RPMI8226 (cell line): Measurements from ENCODE around the gene RFX1.
"Not testable (repeated sequence)": the region's sequence is repeated elsewhere in the genome, so short reads cannot be mapped to it uniquely, and the experiment has no call there.

ENCODE experiments used
- DNase-seq: peaks from one replicate; pipeline ENCODE4 v3.0.0-alpha.2; 2015

Gene RFX1

DNA sequence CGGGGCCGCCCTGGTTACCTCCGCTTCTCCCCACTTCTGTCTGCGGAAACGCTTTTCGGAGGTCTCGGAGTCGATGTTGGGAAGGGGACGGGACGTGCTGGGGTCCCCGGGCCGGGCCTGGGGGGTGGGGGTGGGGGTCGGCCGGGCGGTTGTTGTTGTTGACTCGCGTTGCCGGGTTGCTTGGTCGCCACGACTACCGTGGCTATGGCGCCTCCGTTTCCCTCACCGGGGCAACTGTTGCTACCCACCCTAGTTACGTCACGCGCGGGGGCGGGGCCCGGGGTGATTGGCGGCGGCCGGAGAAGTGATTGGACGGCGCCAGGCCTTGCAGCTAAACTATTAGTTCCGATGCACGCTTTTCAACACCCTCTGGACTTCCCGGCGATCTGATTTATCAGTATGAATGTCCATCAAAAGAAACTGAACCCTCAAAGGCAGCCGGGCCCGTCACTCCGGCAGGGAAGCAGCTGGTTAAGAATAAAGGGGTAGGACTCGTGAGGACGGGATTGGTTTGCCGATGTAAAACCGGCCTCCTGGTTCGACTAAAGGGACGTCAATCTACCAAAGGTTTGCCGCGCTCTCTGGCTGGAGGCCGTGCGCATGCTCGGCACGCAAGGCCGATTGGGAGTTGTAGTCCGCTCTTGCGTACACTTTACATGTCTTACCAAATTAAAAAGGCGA is at the start of gene RFX1:
Gene RFX1 (minus strand): TSS at position 236 of the 681 bp plus-strand sequence. CDS start 12,477 bp downstream, outside the sequence.
- peak; percentile 98 for DNase-seq

DNA sequence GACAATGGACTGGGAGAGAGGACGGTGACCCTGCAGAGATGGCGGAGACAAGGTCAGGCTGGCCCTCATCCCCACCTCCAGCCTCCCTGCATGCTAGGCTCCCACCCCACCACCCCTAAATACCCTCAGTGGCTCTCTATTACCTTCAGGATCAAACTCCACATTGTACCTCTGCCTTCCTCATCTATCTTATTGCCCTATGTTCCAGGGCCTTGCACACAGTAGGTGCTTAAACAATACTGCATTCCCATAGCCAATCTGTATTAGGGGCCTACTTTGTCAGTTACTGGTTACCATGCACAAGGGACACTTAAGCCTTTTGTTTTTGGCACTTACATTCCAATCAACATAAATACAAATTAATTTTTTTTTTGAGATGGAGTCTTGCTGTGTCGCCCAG is 49.3 kb upstream of the RFX1 start:
- no peak for DNase-seq

GRCh38 chr19:14054721-14055120 is 48.6 kb upstream of the RFX1 start:
- DNase-seq: no peak

DNA sequence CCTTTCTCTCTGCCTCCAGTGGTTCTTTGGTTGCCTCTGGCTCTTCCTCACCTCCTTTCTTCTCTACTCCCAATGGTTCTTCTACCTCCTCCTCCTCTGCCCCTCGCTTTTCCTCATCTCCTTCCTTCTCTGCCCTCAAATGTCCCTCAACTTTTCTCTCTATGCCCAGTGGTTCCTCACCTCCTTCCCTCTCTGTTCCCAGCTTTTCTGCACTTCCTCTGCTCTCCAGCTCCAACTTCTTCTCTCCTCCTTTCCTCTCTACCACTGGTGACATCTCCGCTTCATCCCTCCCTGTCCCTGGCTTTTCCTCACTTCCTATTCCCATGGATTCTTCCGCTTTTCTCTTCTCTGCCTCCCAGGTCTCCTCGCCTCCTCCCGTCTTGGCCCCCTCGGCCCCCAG is 48.0 kb upstream of the RFX1 start:
- DNase-seq: no peak

- no peak for DNase-seq
Measured at GRCh38 chr19:14053500-14053899, 47.4 kb upstream of the RFX1 start.

GRCh38 chr19:14053032-14053431 is 46.9 kb upstream of the RFX1 start:
- no peak for DNase-seq

DNA sequence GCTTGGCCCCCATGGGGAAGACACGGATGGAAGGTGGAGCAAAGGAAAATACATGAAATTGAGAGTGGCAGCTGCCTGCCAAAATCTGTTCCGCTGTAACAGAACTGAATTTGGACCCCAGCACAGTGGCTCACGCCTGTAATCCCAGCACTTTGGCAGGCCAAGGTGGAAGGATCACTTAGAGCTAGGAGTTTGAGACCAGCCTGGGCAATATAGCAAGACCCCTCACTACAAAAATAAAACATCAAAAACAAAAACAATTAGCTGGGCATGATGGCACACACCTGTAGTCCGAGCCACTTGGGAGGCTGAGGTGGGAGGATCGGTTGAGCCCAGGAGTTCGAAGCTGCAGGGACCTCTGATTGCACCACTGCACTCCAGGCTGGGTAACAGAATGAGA is 46.4 kb upstream of the RFX1 start:
- no peak for DNase-seq

GRCh38 chr19:14051980-14052379 is 45.9 kb upstream of the RFX1 start:
- DNase-seq: no peak

GRCh38 chr19:14050961-14051360 is 44.8 kb upstream of the RFX1 start:
- DNase-seq: not testable (repeated sequence)

DNA sequence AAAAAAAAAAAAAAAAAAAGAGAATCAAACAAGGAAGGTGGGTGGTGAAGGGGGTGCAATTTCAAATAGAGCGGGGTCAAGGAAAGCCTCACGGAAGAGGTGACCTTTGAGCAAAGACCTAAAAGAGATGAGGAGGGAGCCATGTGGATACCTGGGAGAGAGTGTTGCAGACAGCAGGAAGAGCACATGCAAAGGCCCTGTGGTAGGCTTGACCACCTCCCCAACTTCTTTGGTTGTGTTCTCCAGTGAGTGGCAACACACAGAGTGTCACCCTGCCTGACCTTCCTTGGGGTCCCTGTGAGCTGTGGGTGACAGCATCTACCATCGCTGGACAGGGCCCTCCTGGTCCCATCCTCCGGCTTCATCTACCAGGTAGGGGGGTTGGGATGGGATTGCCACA is 44.4 kb upstream of the RFX1 start:
- DNase-seq: no peak

DNA sequence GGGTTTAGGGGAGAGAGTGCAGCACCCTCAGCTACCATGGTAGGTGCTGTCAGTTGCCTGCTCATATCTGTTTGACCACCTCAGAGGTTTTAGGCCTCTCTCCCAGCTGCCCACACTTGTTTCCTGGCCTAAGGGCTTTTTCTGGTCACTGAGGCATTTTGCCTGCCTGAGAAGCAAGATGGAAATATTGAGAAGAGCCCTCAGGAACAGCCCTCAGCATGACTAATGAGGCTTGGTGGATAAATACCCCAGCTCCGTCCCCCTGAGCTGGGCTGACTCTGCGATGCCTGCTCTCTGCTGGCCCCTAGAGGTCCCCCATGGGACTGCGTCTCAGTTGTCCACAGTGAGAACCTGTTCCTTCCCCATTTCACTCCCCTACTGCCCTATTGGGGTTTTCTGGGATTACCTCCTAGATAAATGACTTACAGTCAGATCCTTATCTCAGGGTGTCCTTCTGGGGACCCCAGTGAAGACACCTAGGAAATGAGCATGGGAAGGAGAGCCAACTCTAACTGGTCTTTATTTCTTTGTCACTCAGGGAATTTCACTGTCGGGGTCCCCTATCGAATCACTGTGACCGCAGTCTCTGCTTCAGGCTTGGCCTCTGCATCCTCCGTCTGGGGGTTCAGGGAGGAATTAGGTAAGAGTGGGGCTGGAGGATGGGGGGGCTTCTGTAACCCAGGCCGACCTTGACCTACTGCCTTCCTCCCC is 42.5 kb upstream of the RFX1 start:
- DNase-seq: peak; percentile 73

GRCh38 chr19:14047866-14048265 is 41.7 kb upstream of the RFX1 start:
- not testable (repeated sequence) for DNase-seq

DNA sequence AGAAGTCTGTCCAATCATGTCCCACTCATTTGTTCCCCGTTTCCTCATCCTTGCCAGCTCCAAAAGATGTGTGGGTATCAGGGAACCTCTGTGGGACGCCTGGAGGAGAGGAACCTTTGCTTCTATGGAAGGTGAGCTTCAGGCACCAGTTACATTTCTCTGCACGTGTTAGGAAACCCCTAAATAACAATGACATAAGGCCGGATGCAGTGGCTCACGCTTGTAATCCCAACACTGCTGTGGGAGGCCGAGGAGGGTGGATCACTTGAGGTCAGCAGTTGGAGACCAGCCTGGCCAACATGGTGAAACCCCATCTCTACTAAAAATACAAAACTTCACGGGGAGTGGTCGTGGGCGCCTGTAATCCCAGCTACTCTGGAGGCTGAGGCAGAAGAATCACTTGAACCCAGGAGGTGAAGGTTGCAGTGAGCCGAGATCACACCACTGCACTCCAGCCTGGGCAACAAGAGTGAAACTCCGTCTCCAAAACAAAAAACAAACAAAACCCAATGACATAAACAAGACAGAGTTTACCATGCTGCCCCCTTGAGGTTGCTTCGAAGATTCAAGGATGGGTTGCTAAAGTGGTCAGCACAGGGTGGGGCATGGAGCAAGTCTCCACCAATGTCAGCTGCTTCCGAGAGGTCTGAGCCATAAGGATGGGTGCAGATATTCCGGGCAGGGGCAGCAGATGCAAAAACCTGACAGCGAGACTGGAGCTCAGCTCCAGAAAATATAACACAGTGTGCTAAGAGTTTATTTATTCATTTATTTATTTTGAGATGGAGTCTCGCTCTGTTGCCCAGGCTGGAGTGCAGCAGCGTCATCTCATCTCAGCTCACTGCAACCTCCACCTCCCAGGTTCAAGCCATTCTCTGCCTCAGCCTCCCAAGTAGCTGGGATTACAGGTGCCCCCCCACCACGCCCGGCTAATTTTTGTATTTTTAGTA is 36.8 kb upstream of the RFX1 start:
- DNase-seq: peak; percentile 57

DNA sequence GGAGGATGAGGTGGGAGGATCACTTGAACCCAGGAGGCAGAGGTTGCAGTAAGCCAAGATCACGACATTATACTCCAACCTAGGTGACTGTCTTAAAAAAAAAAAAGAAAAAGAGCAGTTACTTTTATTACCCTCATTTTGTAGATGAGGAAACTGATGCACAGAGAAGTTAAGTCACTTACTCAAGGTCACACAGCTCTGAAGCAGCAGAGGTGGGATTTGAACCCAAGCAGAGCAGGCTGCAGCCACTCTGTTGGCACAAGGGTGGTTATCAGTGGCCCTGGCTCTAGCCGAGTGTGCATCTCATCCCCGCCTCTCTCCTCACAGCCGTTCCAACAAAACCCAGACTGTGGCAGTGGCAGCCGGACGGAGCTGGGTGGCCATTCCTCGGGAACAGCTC is 33.1 kb upstream of the RFX1 start:
- no peak for DNase-seq

- no peak for DNase-seq
Measured at GRCh38 chr19:14035706-14036105, 29.6 kb upstream of the RFX1 start.

GRCh38 chr19:14035159-14035558 is 29.0 kb upstream of the RFX1 start:
- peak; percentile 1 for DNase-seq

DNA sequence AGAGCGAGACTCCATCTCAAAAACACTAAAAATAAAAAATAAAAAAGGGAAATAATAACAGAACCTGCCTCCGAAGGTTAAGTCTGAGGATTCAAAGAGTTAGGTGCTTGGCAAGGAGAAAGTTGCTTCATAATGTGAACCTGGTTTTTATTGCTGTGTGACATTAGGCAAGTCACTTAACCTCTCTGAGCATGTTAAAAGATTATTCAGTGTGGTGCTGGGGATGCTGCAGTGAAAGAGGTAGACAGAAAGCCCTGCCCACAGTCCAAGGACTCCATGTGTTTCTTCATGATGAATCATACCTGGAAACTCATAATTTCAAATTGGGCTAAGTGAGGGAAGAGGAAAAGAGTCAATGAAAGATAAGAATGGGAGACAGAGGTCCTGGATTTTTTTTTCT is 27.8 kb upstream of the RFX1 start:
- no peak for DNase-seq

- DNase-seq: peak; percentile 71
Measured at GRCh38 chr19:14031719-14032480, 25.8 kb upstream of the RFX1 start, which contains the start of gene IL27RA. IL27RA (plus strand) TSS chr19:14031762; CDS start chr19:14031873, 111 bp downstream.

- DNase-seq: no peak
Measured at GRCh38 chr19:14030997-14031718, 25.0 kb upstream of the RFX1 start.

DNA sequence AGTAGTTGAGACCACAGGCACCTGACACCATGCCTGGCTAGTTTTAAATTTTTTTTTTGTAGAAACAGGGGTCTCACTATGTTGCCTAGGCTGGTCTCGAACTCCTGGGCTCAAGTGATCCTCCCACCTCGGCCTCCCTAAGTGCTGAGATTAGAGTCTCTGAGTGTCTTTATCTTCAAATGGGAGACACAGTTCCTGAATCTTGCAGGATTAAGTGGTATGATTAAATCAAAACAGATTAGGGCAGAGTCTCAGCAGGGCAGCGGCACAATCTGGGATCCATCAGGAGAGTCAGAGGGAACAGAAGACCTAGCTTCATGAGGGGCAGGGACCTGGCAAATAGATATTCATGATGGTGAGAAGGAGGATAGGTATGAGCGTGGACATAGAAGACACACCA is 22.8 kb upstream of the RFX1 start:
- DNase-seq: no peak

DNA sequence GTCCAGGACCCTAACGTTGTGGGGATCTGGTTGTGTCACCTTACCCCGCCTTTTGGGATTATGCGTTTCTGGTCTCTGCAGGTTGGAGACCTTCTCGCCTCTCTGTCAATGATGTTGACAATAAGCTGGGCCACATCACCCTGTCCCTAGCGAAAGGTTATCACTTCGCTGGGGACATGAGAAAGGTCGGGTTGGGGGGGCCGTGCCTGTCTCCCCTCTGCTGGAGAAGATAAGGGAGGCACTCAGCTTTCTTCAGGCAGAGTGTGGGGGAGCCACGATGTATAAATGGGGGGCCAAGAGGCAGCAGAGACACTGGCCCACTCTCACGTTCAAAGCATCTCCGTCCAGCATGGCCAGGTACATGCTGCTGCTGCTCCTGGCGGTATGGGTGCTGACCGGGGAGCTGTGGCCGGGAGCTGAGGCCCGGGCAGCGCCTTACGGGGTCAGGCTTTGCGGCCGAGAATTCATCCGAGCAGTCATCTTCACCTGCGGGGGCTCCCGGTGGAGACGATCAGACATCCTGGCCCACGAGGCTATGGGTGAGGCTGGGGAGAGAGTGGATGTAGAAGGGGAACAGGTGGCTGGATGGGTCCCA is 21.8 kb upstream of the RFX1 start, which contains the start of gene RLN3:
Gene RLN3 (plus strand): TSS at position 293 of the 595 bp plus-strand sequence. CDS start 57 bp downstream, at position 350.
- no peak for DNase-seq
